ENCODE data around the gene DQX1. TPM values are rescaled to one million over a fixed set of nuclear protein-coding genes. Genes with fewer than 3 reads are reported as not detected.

DQX1 gene
- total and polyA plus RNA-seq, 12 donors = 0.17 to 0.32 (median 0.24) TPM; not detected in 8

DNA sequence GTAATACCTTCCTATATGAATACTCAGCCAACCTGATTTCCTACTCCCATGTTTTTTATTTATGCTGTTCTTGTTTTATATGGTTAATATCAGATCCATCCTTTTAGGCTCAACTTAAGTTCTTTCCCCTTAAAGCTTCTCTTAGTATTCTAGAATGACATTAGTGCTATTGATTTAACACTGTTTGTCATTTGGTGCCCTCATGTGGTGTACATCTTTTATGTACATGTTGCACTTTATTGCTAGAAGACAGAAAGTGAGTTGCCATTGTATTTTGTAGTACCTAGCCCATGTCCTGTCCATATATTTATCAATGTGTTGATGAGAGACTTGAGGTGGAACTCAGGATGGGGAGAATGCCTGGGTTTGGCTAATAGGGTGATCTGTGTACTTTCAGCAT lies 6.2 kb upstream of the DQX1 start:
- intact Hi-C loops (cut with DNase I) = no loop called here
- Histone ChIP-seq H3K27me3 (no peaks in the 10 kb centered on the region), H3K36me3 (replicated peaks in 1 of 2) (peaks cover 0 to 19% of the 10 kb centered on the region in 2 donors), H3K27ac (no peak overlapping the region), H3K4me3 (no peak overlapping the region), H3K4me1 (replicated peaks in 1 of 2) (peaks cover 11 to 15% of the 10 kb centered on the region in 2 donors), H3K9me3 (replicated peaks in 1 of 3) (no peaks in the 10 kb centered on the region)
- no peak for DNase-seq
- TF ChIP-seq, protein P1, sequence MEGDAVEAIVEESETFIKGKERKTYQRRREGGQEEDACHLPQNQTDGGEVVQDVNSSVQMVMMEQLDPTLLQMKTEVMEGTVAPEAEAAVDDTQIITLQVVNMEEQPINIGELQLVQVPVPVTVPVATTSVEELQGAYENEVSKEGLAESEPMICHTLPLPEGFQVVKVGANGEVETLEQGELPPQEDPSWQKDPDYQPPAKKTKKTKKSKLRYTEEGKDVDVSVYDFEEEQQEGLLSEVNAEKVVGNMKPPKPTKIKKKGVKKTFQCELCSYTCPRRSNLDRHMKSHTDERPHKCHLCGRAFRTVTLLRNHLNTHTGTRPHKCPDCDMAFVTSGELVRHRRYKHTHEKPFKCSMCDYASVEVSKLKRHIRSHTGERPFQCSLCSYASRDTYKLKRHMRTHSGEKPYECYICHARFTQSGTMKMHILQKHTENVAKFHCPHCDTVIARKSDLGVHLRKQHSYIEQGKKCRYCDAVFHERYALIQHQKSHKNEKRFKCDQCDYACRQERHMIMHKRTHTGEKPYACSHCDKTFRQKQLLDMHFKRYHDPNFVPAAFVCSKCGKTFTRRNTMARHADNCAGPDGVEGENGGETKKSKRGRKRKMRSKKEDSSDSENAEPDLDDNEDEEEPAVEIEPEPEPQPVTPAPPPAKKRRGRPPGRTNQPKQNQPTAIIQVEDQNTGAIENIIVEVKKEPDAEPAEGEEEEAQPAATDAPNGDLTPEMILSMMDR (IDR thresholded peaks at IDR 0.05) = peak in 3 of 6 experiments; percentile 20 to 29 (median 27)
- TF ChIP-seq POLR2A (IDR thresholded peaks at IDR 0.05) = no peak

DNA sequence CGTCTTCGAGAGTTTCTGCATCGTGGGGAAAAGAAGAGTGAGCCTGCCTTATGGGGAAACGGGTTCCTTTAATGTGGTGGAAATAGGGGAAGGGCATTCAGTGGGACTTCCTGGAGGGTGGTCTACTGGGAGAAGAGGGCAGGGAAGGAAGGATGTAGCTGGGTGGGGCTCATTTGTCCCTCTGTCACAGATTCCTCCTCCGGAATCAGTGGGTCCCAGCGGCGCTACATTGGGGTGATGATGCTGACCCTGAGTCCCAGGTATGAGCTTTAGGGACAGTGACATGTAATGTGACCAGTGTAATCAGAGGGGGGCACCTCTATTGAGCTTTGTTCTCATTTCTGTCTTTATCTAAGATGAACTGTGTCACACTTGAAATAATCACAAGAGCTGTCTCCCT lies 5.6 kb upstream of the DQX1 start:
- DNase-seq = no peak
- H3K4me1 ChIP-seq (replicated peaks in 1 of 2) = peaks cover 11 to 15% of the 10 kb centered on the region in 2 donors
- no peaks in the 10 kb centered on the region for H3K9me3 ChIP-seq (replicated peaks in 1 of 3)
- no peak for TF ChIP-seq POLR2A (IDR thresholded peaks at IDR 0.05)
- TF ChIP-seq, protein P1 (IDR thresholded peaks at IDR 0.05) = no peak
- no peak overlapping the region for H3K27ac ChIP-seq
- WGBS, 4 donors = 83 to 91% (median 86%) methylated on average over 7 of the region's 7 CpGs
- intact Hi-C loops (cut with DNase I) = no loop called here
- no peak overlapping the region for H3K4me3 ChIP-seq
- peaks cover 0 to 24% of the 10 kb centered on the region in 2 donors for H3K36me3 ChIP-seq (replicated peaks in 1 of 2)
- no peaks in the 10 kb centered on the region for H3K27me3 ChIP-seq

DNA sequence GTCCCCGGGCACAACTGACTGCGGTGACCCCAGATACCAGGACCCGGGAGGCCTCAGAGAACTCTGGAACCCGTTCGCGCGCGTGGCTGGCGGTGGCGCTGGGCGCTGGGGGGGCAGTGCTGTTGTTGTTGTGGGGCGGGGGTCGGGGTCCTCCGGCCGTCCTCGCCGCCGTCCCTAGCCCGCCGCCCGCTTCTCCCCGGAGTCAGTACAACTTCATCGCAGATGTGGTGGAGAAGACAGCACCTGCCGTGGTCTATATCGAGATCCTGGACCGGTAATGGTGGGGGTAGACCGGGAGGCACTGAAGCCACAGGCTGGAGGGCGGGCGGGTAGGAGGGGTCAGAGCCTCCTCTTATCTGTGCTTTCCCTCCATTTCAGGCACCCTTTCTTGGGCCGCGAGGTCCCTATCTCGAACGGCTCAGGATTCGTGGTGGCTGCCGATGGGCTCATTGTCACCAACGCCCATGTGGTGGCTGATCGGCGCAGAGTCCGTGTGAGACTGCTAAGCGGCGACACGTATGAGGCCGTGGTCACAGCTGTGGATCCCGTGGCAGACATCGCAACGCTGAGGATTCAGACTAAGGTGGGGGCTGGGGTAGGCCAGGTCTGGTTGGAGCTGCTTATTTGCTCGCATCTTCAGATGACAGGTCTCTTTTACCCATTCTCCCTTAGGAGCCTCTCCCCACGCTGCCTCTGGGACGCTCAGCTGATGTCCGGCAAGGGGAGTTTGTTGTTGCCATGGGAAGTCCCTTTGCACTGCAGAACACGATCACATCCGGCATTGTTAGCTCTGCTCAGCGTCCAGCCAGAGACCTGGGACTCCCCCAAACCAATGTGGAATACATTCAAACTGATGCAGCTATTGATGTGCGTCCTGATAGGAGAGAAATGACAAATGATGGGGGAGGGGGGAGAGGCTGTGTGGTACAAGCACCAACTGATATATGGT lies 4.5 kb upstream of the DQX1 start:
- peak; percentile 45 to 73 (median 49) for DNase-seq
- peak in 1 of 2 donors; percentile 35 for TF ChIP-seq POLR2A (IDR thresholded peaks at IDR 0.05)
- TF ChIP-seq, protein P1 (IDR thresholded peaks at IDR 0.05) = no peak
- peak overlapping the region; percentile 22 to 87 (median 74) for H3K4me3 ChIP-seq
- intact Hi-C loops (cut with DNase I) = no loop called here
- peak overlapping the region in 4 of 5 donors; percentile 81 to 93 (median 84) for H3K27ac ChIP-seq
- WGBS, 4 donors = 2 to 18% (median 5%) methylated on average over 7 to 54 of the region's 54 CpGs
- no peaks in the 10 kb centered on the region for H3K27me3 ChIP-seq
- H3K4me1 ChIP-seq (replicated peaks in 1 of 2) = peaks cover 11 to 15% of the 10 kb centered on the region in 2 donors
- H3K9me3 ChIP-seq (replicated peaks in 1 of 3) = no peaks in the 10 kb centered on the region
- peaks cover 0 to 34% of the 10 kb centered on the region in 2 donors for H3K36me3 ChIP-seq (replicated peaks in 1 of 2)

DNA sequence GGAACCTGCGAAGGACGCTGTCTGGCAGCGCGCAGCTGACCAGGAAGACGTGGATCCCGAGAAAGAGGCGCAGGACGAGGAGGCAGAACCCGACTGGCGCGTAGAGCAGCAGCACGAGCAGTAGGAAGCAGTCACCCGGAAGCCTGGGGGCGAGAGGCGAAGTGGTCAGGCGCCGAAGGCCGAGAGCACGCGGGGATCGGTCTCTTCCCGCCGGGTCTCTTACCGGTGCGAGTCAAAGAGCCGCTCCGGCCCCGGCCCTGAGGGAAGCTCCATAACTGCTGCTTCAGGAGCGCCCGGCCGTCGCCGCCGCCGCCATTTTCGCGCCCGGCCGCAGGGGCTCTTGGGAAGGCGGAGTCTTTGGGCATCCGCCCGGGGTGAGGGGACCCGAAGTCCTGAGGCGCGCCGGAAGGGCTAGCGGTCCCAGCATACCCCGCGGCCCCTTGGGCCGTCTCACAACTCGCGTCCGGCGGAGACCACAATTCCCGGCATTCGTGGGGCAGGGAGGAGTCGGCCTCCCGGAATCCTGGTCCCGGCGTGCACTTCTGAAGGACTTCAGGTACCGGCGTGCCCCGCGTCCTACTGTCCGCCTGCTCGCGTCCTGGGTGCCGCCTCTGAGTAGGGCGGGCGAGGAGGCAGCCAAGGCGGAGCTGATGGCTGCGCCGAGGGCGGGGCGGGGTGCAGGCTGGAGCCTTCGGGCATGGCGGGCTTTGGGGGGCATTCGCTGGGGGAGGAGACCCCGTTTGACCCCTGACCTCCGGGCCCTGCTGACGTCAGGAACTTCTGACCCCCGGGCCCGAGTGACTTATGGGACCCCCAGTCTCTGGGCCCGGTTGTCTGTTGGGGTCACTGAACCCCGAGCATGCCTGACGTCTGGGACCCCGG lies 3.6 kb upstream of the DQX1 start, which contains the start of the genes AUP1 and HTRA2:
Gene AUP1 (minus strand): TSS at position 350 of the 882 bp plus-strand sequence. CDS start 77 bp downstream, at position 273.
Gene HTRA2 (plus strand): TSS at position 577 of the 882 bp plus-strand sequence. CDS start 74 bp downstream, at position 651.
- Histone ChIP-seq H3K27me3 (no peaks in the 10 kb centered on the region), H3K4me3 (peak within 1 kb of the TSS; percentile 63 to 87 (median 78)), H3K9me3 (replicated peaks in 1 of 3) (no peaks in the 10 kb centered on the region), H3K4me1 (replicated peaks in 1 of 2) (peaks cover 11 to 15% of the 10 kb centered on the region in 2 donors), H3K36me3 (replicated peaks in 1 of 2) (peaks cover 0 to 34% of the 10 kb centered on the region in 2 donors), H3K27ac (peak within 1 kb of the TSS; percentile 65 to 93 (median 83))
- DNase-seq = peak; percentile 98 to 99 (median 99)
- intact Hi-C loops (cut with DNase I) = loop anchor here (2.0 to 5.0 kb wide), 2 partner anchors 23 to 42 kb away; partner anchors contain the start of gene PCGF1 (in 1 of the 2)
- WGBS, 4 donors = 0 to 1% (median 0%) methylated on average over 16 to 87 of the region's 87 CpGs
- TF ChIP-seq, protein P1 (IDR thresholded peaks at IDR 0.05) = peak in 3 of 6 experiments; percentile 2 to 20 (median 14)
- TF ChIP-seq POLR2A (IDR thresholded peaks at IDR 0.05) = peak; percentile 42 to 76
